ENCODE results near the gene GALNT3.

Gene GALNT3

DNA sequence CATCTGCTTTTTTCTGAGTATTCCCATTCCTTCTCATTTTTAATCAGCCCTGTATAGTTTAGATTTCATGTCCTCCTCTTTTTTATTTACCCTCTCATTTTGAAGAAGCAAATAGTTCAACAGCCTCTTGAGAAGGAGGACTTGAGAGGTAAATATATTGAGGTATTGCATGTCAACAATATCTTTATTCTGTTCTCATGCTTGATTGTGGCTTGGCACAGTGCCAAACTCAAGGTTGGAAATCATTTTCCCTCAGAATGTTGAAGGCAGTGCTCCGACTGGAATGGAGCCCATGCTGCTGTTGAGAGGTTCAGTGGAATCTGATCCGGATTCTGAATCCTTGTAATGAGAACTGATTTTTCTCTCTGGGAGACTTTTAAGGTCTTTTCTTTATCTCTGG lies 31.0 kb upstream of the GALNT3 start (continued):
- TF ChIP-seq, protein P1, sequence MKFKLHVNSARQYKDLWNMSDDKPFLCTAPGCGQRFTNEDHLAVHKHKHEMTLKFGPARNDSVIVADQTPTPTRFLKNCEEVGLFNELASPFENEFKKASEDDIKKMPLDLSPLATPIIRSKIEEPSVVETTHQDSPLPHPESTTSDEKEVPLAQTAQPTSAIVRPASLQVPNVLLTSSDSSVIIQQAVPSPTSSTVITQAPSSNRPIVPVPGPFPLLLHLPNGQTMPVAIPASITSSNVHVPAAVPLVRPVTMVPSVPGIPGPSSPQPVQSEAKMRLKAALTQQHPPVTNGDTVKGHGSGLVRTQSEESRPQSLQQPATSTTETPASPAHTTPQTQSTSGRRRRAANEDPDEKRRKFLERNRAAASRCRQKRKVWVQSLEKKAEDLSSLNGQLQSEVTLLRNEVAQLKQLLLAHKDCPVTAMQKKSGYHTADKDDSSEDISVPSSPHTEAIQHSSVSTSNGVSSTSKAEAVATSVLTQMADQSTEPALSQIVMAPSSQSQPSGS (tag by site-specific recombination; IDR thresholded peaks at IDR 0.05; ENCODE audit: low read depth): no peak
- no peak for TF ChIP-seq SP3 (tag by site-specific recombination; IDR thresholded peaks at IDR 0.05)
- peak; percentile 53; the same call in 1 of the 2 replicates for TF ChIP-seq FEZF1 (tag by site-specific recombination; IDR thresholded peaks at IDR 0.05)
- TF ChIP-seq ELK4 (IDR thresholded peaks at IDR 0.05; ENCODE audit: borderline replicate concordance, low read depth, low read length): no peak
- peak; percentile 95 for TF ChIP-seq ZNF571 (tag by site-specific recombination; IDR thresholded peaks at IDR 0.05)
- TF ChIP-seq, protein P2, sequence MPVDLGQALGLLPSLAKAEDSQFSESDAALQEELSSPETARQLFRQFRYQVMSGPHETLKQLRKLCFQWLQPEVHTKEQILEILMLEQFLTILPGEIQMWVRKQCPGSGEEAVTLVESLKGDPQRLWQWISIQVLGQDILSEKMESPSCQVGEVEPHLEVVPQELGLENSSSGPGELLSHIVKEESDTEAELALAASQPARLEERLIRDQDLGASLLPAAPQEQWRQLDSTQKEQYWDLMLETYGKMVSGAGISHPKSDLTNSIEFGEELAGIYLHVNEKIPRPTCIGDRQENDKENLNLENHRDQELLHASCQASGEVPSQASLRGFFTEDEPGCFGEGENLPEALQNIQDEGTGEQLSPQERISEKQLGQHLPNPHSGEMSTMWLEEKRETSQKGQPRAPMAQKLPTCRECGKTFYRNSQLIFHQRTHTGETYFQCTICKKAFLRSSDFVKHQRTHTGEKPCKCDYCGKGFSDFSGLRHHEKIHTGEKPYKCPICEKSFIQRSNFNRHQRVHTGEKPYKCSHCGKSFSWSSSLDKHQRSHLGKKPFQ (tag by site-specific recombination; IDR thresholded peaks at IDR 0.05): no peak
- no peak for TF ChIP-seq ZNF623 (tag by site-specific recombination; IDR thresholded peaks at IDR 0.05)
- TF ChIP-seq ZNF596 (tag by site-specific recombination; IDR thresholded peaks at IDR 0.05): peak; percentile 80
- peak; percentile 97 for TF ChIP-seq ZNF626 (tag by site-specific recombination; IDR thresholded peaks at IDR 0.05)
- no peak for TF ChIP-seq ZNF324 (tag by site-specific recombination; IDR thresholded peaks at IDR 0.05)
- TF ChIP-seq ZNF140 (tag by site-specific recombination; IDR thresholded peaks at IDR 0.05): no peak
- peak; percentile 42; the same call in 1 of the 2 replicates for TF ChIP-seq WT1 (tag by site-specific recombination; IDR thresholded peaks at IDR 0.05)
- TF ChIP-seq ZNF654 (tag by site-specific recombination; IDR thresholded peaks at IDR 0.05; ENCODE audit: low read depth): no peak
- TF ChIP-seq ZBTB8A (tag by site-specific recombination; IDR thresholded peaks at IDR 0.05): 0 out of 2 replicates have a peak, but pooled peaks have one; percentile 33
- no peak for TF ChIP-seq ZNF311 (tag by site-specific recombination; IDR thresholded peaks at IDR 0.05; ENCODE audit: borderline replicate concordance)
- TF ChIP-seq, protein P3, sequence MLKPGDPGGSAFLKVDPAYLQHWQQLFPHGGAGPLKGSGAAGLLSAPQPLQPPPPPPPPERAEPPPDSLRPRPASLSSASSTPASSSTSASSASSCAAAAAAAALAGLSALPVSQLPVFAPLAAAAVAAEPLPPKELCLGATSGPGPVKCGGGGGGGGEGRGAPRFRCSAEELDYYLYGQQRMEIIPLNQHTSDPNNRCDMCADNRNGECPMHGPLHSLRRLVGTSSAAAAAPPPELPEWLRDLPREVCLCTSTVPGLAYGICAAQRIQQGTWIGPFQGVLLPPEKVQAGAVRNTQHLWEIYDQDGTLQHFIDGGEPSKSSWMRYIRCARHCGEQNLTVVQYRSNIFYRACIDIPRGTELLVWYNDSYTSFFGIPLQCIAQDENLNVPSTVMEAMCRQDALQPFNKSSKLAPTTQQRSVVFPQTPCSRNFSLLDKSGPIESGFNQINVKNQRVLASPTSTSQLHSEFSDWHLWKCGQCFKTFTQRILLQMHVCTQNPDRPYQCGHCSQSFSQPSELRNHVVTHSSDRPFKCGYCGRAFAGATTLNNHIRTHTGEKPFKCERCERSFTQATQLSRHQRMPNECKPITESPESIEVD (tag by site-specific recombination; IDR thresholded peaks at IDR 0.05): peak; percentile 89
- TF ChIP-seq, protein P4, sequence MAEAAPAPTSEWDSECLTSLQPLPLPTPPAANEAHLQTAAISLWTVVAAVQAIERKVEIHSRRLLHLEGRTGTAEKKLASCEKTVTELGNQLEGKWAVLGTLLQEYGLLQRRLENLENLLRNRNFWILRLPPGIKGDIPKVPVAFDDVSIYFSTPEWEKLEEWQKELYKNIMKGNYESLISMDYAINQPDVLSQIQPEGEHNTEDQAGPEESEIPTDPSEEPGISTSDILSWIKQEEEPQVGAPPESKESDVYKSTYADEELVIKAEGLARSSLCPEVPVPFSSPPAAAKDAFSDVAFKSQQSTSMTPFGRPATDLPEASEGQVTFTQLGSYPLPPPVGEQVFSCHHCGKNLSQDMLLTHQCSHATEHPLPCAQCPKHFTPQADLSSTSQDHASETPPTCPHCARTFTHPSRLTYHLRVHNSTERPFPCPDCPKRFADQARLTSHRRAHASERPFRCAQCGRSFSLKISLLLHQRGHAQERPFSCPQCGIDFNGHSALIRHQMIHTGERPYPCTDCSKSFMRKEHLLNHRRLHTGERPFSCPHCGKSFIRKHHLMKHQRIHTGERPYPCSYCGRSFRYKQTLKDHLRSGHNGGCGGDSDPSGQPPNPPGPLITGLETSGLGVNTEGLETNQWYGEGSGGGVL (tag by site-specific recombination; IDR thresholded peaks at IDR 0.05): peak; percentile 72
- peak; percentile 97 for TF ChIP-seq ZNF350 (tag by site-specific recombination; IDR thresholded peaks at IDR 0.05)
- TF ChIP-seq ZNF274 (IDR thresholded peaks at IDR 0.05; ENCODE audit: low read length): no peak
- no peak for TF ChIP-seq ZNF274 (tag by site-specific recombination; IDR thresholded peaks at IDR 0.05; ENCODE audit: borderline replicate concordance)
- no peak for TF ChIP-seq ZNF777 (tag by site-specific recombination; IDR thresholded peaks at IDR 0.05; ENCODE audit: borderline replicate concordance)
- no peak for TF ChIP-seq ZBTB1 (tag by site-specific recombination; IDR thresholded peaks at IDR 0.05)
- TF ChIP-seq ZNF747 (tag by site-specific recombination; IDR thresholded peaks at IDR 0.05): no peak
- no peak for TF ChIP-seq ZNF138 (tag by site-specific recombination; IDR thresholded peaks at IDR 0.05; ENCODE audit: borderline replicate concordance)
